GM18861 (cell line): Measurements from ENCODE around the gene MAP2K5.

Experiments
- ATAC-seq: cut with Tn5 transposase; IDR thresholded peaks from one replicate; pipeline ENCODE4 v1.9.1; 2021; ENCODE audit not compliant: unreplicated experiment

MAP2K5 gene

GRCh38 chr15:67832897-67833709 is 290.6 kb downstream of the MAP2K5 start:
- no peak for ATAC-seq

- ATAC-seq, result no peak
Measured at GRCh38 chr15:67833710-67834511, 291.4 kb downstream of the MAP2K5 start.

DNA sequence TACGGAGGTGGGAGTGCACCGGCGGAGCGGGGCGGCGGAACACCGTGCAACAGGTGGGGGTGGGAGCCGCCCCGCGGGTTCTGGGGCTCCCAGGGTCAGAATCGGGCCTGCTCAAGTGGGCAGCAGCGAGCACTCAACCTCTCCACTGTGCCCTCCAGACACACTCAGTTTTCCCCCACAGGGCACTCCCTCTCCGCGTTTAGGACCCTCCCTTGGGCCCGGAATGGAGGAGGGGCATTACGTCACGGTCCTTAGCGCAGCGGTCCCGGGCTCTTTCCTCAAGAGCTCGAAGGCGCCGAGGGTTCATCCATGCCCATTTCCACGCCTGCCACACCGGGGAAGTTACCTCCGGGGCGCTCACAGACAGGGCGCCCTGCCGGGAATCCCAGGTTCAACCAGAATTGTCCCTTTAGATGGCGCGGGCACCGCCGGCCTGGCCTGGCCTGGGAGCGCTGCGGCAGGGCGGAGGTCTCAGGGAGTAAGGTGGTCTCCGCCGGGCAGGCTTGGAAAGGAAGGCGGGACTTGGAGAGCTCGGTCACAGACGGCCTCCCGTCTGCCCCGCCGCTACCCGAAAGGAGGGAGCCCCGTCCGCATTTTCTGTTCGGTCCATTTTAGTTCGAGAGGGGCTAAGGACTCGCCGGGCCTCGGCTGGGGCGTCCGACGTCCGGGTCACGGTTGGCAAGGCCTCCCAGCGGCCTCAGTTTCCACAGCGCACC is 292.2 kb downstream of the MAP2K5 start:
- no peak for ATAC-seq

DNA sequence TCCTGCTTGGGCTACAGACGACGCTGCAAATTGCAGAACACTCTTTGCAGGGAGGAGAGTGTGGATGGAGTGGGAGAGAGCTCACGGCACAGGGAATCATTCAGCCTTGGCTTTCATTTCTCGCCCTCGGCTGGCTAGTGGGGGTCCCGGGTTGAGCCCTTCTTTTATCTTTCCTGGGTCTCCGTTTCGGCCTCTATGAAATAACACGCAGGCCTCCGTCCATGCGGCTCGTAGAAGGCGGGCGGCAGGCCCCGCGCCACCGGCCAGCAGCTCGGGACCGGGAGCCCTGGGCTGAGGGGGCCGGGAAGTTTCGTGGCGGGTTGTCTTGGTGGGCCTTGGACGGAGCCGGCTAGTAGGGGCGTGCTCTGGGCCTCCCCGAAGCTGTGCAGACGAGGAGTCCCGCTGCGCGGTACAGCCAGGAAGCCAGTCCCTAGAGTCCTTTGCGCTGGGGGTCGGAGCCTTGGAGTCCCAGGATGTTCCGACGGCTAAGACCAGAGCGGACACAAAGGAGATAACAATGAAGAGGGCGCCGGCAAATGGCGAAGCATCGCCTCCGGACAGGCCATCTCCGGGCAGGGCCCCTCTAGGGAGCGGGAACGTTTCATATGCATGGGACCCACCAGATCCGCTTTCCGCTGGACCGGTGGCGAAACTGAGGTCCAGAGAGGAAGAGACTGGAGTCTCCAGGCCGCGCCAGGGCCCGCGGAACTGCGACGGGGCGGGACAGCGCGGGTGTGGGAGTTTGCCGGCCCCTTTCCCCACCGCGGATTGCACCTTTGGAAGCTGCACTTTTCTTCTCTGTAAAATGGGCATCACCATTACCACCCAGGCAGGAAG is 293.0 kb downstream of the MAP2K5 start:
- ATAC-seq, result no peak

GRCh38 chr15:67836134-67836455 is 293.6 kb downstream of the MAP2K5 start:
- ATAC-seq, result no peak

DNA sequence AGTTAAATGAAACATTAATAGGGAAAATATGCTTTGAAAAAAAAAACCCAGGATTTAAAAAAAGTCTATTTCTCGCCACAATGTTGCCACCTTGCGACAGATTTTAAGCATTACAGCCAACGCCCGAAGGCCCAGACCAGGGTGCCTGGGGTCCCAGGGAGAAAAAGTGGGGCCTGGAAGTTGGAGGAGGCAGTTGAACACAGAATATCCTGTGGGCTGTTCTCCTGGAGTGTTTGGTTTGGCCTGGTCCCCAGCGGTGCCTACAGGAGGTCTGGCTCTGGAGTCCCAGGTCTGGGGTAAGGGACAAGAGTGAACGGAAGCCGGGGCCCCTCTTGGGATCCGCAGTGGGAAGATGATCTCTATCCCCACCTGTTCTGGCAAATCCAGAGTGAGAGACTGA is 294.0 kb downstream of the MAP2K5 start:
- ATAC-seq, result no peak

DNA sequence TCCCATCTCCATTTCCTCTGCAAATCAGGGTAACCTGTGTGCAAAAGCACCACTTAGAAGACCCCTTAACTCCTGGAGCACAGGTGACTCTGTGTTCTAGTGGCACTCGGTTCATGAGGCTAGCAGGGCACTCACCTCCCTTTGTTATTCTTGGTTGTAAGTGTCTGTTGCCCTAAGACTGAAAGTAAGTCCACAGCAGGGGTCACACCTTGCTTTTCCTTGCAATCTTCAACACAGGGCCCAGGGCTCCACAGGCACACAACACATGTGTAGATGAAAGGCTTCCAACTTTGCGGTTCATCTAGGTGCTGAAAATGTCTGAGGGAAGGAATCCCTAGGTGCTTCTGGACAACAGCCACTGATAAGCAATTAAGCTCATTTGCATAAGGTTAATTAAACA is 294.5 kb downstream of the MAP2K5 start:
- ATAC-seq, result no peak

GRCh38 chr15:67838789-67839332 is 296.4 kb downstream of the MAP2K5 start:
- no peak for ATAC-seq

DNA sequence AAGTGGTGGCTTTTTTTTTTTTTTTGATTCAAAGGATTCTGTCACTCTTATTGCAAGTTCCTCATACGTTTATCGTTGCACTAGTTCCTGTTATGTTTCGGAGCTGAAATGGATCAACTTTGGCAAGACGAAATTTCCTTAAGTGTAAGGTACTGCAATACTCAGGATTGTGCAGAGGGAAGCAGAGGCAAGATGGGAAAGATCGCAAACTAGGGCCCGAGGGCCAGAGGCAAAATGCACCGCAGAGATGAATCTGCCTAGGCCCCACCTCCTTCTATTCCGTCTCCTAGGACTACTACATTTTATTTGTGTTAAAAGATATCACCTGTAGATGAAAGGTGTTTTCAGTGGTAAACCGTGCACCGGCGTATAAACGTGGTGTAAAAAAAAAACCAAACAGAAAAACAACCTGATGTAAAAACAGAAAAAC is 297.0 kb downstream of the MAP2K5 start:
- ATAC-seq, result no peak

DNA sequence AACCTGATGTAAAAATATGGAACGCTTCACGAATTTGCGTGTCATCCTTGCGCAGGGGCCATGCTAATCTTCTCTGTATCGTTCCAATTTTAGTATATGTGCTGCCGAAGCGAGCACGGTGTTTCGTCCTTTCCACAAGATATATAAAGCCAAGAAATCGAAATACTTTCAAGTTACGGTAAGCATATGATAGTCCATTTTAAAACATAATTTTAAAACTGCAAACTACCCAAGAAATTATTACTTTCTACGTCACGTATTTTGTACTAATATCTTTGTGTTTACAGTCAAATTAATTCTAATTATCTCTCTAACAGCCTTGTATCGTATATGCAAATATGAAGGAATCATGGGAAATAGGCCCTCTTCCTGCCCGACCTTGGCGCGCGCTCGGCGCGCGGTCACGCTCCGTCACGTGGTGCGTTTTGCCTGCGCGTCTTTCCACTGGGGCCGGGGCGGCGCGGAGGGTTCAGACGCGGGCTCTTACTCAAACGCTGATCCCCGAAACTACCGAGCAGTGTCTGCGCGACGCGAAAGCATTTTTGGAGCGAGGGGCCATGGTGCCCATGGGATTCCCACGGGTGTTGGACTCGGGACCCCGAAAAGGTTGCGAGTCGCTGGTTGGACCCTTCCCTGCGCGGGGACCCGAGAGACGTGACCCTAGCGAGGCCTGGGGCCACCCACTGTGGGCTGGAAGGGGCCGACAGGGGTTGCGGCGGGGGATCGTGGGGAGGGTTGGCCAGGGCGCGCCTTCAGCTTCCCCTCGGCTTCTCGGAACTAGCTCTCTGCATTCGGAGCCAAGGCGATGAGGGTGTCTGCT is 297.6 kb downstream of the MAP2K5 start, which contains the start of gene RNU6-1:
Gene RNU6-1, minus strand, starts transcription at position 117 of the 820 bp plus-strand sequence.
- peak; percentile 64 for ATAC-seq

GRCh38 chr15:67840749-67841512 is 298.4 kb downstream of the MAP2K5 start:
- ATAC-seq, result no peak

- no peak for ATAC-seq
Measured at GRCh38 chr15:67841513-67841762, 298.9 kb downstream of the MAP2K5 start.

GRCh38 chr15:67843092-67843501 is 300.6 kb downstream of the MAP2K5 start:
- no peak for ATAC-seq

DNA sequence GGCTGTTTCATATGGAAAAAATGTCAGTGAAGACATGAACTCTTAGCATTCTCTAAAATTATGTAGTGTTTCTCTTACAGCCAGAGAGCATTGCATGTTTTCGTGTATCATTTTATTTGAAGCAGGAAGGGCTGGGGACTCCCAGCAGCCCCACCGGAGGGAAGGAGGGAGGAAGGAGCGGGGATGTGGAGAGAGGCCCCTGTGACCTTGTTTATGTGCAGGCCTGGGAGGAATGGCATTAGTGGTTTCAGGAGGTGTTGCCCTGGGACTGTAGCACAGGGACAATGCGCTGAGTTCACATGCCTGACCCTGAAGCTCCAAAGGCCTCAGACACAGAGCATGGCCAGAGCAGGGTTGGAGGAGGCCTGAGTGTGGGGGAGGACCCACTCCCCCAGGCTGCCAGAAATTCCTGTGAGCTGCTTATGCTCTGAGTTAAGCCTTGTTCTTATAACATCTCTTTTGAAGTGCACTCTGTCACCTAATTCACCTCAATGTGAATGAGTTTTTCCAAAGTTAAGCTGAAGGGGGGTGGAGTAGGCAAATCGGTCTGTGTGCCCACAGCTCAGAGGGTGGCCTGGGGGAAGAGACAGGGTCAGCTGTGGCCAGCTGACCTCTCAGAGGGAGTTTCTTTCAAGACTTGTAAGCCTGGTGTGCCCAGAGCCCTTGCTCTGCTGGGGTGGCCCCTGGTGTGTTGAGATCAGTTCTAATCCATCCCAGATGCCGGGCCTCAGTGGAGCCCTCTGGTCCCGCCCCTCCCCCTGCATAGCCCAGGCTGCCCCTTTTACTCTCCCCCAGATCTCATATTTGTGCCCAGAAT is 301.3 kb downstream of the MAP2K5 start:
- ATAC-seq, result no peak

GRCh38 chr15:67845974-67846373 is 303.5 kb downstream of the MAP2K5 start:
- no peak for ATAC-seq

GRCh38 chr15:67849538-67849937 is 307.0 kb downstream of the MAP2K5 start:
- no peak for ATAC-seq

- no peak for ATAC-seq
Measured at GRCh38 chr15:67850336-67850735, 307.8 kb downstream of the MAP2K5 start.

DNA sequence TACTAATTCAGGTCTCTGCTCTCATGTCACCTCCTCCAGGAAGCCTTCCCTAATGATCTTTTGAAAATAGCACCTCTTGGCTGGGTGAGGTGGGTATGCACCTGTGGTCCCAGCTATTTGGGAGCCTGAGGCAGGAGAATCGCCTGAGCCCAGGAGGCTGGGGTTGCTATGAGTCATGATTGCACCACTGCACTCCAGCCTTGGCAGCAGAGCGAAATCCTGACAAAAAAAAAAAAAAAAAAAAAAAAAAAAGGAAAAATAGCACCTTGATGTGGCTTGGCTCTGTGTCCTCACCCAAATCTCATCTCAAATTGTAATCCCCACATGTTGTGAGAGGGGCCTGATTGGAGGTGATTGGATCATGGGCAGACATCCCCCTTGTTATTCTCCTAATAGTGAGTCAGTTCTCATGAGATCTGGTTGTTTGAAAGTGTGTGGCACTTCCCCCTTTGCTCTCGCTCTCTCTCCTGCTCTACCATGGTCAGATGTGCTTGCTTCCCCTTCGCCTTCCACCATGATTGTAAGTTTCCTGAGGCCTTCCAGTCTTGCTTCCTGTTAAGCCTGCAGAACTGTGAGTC is 308.6 kb downstream of the MAP2K5 start:
- no peak for ATAC-seq
